HG03159 (cell line): ENCODE results near the gene CDC42SE2.
A peak's percentile ranks its signal among the peaks of the same experiment; 100 is the strongest.
"Not testable (repeated sequence)": the region's sequence is repeated elsewhere in the genome, so short reads cannot be mapped to it uniquely, and the experiment has no call there.

Experiments used
- ATAC-seq: cut with Tn5 transposase; IDR thresholded peaks from one replicate; pipeline ENCODE4 v1.9.1; 2021; ENCODE audit warnings: mild to moderate bottlenecking, moderate library complexity; ENCODE audit not compliant: unreplicated experiment

The CDC42SE2 gene

GRCh38 chr5:131316026-131316425 is 52.2 kb downstream of the CDC42SE2 start:
- no peak for ATAC-seq

GRCh38 chr5:131316822-131317221 is 53.0 kb downstream of the CDC42SE2 start:
- no peak for ATAC-seq

DNA sequence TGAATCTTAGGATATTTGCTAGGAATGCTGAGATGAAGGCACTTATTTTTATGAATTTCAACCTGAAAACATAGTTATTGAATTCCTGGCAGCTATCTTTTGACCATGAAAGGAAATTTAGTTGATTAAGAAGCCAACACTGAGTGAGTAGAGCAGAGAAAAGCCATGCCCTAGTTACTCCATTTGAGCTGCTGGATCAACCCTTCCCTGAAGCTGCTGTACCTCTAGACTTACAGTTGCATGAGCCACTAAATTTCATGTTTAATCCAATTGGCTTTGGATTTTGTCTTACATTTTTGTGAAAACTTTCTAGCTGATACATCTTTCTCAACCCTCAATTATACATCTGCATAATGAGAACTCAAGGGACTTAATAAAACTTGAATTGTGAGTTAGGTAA is 54.6 kb downstream of the CDC42SE2 start:
- no peak for ATAC-seq

- ATAC-seq = no peak
These were observed 57.2 kb downstream of the CDC42SE2 start for GRCh38 chr5:131321066-131321465.

DNA sequence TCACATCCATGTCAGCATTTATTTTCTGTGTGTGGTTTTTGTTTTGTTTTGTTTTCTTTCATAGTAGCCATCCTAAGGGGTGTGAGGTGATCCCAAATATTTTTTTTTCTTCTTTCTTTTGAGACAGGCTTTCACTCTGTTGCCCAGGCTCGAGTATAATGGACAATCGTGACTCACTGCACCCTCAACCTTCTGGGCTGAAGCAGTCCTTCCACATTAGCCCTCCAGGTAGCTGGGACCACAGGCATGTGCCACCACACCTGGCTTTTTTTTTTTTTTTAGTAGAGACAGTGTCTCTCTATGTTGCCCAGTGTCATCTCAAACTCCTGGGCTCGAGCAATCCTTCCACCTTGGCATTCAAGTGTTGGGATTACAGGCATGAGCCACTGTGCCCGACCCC is 59.1 kb downstream of the CDC42SE2 start:
- ATAC-seq = no peak

GRCh38 chr5:131323378-131323777 is 59.5 kb downstream of the CDC42SE2 start:
- ATAC-seq = no peak

DNA sequence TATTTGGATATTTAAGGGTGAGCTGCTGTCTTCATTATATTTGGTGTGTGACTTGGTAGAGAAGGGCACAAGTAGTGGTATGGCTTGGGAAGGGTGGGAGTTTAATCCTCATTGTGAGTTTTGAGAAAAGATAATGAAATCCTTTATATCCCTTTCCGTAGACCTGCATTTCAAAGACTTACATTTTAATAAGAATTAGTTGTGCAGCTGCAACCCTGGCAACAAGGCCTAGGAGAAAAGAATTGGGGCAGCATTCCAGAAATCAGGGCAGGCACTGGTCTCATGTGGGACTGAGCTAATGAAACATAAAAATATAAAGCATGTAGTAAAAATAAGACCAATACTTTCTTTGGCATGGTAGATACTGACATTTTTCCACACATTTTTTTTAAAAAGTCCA is 60.5 kb downstream of the CDC42SE2 start:
- ATAC-seq = no peak

DNA sequence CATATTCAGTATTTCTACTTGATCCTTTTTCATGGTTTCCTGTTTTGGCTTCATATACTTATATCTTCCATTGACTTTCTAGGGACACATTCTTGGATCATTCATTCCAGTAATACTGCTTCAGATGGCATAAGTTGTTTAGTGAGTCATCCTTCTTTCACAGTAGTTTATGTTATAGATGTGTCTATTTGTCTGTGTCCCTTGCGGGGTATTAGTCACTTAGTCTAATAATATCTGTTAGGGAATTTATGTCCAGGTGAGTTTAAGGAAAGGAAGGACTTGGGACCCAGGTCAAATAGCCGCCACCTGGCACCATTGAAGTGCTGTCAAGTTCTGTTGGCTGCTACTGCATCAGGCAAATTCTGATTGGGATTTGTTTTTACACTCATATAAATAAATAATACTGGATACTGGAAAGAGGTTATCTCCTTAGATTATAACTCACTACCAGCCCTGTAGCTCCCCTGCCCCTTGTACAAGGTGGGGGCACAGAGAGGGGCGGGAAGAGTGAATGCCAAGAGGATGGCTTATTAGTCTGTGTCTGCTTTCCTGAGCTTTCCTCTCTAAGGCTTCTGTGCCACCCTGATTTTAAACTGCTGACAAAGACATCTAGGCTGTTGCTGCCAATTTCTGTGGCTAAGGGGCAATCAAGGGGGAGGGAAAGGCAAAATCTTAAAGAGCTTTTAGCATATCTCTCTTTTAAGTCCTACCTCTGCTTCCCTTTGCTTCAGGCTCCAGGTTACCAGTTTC is 64.9 kb downstream of the CDC42SE2 start:
- no peak for ATAC-seq

DNA sequence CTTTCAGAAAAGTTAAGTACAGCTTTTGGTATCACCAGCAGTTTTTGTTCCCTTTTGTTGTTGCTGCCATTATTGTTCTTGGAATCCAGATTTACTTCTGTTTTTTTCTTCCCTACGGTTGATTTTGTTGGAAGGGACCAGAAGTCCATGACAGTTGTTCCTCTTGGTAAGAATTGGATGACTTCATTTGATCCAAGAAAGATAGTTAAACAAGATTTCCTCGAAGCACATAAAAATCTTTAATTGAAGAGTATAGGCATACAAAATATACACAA is 65.4 kb downstream of the CDC42SE2 start:
- no peak for ATAC-seq

DNA sequence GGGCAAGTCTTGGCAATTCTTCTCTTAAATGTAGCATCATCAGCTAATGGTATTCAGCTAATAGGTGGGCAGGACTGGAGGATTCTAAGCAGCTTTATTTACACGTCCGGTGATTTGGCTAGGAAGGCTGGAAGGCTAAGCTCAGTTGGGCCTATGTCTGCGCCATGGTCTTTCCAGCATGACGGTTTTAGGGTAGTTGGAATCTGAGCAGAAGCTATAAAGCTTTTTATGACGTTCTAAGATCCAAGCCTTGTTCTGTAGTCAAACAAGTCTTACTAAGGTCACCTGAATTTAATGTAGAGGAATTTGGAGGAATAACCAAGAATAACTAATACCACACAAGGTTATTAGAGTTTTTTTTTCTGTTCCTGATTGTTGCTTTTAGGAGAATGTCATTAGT is 66.2 kb downstream of the CDC42SE2 start:
- no peak for ATAC-seq

DNA sequence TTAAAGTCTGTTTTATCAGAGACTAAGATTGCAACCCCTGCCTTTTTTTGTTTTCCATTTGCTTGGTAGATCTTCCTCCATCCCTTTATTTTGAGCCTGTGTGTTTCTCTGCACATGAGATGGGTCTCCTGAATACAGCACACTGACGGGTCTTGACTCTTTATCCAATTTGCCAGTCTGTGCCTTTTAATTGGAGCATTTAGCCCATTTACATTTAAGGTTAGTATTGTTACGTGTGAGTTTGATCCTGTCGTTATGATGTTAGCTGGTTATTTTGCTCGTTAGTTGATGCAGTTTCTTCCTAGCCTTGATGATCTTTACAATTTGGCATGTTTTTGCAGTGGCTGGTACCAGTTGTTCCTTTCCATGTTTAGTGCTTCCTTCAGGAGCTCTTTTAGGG is 71.9 kb downstream of the CDC42SE2 start:
- ATAC-seq = not testable (repeated sequence)

GRCh38 chr5:131336801-131337200 is 72.9 kb downstream of the CDC42SE2 start:
- not testable (repeated sequence) for ATAC-seq

DNA sequence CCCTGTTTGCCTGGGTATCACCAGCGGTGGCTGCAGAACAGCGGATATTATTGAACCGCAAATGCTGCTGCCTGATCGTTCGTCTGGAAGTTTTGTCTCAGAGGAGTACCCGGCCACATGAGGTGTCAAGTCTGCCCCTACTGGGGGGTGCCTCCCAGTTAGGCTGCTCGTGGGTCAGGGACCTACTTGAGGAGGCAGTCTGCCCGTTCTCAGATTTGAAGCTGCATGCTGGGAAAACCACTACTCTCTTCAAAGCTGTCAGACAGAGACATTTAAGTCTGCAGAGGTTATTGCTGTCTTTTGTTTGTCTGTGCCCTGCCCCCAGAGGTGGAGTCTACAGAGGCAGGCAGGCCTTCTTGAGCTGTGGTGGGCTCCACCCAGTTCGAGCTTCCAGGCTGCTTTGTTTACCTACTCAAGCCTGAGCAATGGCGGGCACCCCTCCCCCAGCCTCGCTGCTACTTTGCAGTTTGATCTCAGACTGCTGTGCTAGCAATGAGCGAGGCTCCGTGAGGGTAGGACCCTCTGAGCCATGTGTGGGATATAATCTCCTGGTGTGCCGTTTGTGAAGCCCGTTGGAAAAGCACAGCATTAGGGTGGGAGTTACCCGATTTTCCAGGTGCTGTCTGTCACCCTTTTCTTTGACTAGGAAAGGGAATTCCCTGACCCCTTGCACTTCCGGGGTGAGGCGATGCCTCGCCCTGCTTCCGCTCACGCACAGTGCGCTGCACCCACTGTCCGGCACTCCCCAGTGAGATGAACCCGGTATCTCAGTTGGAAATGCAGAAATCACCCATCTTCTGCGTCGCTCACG is 73.6 kb downstream of the CDC42SE2 start:
- ATAC-seq = not testable (repeated sequence)

DNA sequence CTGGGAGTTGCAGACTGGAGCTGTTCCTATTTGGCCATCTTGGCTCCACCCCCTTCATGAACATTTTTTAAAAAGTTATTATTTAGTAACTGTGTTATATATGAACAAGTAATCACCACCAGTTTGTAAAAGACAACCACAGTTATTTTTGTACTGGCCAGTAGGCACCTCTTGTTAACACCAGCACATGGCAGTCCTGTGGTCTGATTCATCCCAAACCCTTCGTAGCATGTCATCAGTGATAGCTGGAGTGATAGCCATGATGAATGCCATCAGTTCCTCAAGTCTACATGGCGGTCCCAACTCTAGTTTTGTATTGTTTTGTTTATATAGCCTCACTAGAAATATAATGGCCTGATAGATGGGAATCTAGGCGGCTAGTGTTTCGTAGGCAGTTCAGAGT is 74.2 kb downstream of the CDC42SE2 start:
- no peak for ATAC-seq

DNA sequence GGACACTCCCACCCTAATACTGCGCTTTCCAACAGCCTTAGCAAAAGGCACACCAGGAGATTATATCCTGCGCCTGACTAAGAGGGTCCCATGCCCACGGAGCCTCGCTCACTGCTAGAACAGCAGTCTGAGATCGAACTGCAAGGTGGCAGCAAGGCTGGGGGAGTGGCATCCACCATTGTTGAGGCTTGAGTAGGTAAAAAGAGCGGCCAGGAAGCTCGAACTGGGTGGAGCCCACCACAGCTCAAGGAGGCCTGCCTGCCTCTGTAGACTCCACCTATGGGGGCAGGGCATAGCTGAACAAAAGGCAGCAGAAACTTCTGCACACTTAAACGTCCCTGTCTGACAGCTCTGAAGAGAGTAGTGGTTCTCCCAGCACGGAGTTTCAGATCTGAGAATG is 80.4 kb downstream of the CDC42SE2 start:
- ATAC-seq = not testable (repeated sequence)

DNA sequence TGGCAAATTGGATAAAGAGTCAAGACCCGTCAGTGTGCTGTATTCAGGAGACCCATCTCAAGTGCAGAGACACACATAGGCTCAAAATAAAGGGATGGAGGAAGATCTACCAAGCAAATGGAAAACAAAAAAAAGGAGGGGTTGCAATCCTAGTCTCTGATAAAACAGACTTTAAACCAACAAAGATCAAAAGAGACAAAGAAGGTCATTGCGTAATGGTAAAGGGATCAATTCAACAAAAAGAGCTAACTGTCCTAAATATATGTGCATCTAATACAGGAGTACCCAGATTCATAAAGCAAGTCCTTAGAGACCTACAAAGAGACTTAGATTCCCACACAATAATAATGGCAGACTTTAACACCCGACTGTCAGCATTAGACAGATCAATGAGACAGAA is 82.4 kb downstream of the CDC42SE2 start:
- not testable (repeated sequence) for ATAC-seq

DNA sequence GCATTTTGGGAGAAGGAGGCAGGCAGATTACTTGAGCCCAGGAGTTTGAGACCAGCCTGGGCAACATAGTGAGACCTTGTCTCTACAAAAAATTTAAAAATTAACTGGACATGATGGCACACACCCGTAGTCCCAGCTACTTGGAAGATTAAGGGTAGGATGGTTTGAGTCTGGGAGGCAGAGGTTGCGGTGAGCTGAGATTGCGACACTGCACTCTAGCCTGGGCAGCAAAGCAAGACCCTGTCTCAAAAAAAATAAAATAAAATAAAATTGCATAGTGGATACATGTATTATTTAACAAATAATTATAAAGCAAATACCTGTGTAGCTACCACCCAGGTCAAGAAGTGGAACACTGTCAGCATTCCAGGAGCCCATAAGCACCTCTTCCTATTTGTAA is 90.1 kb downstream of the CDC42SE2 start:
- no peak for ATAC-seq

DNA sequence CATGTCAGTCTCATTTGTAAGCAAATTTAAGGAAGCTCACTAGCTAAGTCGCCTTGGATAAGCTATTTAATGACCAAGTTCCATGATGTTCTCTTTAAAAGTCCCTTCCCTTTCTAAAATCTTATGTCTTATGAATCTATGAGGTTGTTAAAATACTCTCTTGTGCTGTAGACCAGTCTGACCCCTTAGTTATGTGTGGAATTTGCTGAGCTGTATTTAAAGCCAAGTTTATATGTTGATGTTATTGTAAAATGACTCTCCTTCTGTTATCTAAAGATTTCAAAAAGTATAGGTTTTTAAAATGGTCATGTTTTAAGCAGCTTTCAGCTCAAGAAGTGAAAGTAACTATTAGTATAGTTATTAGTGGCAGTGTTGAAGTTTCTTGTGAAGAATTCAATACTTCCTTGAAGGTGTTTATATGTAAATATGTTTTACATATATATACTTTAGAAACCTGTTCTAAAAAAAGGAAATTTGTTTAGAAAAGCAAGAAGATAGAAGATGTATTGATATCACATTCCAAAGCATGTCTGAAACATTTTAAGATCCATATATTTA is 92.2 kb downstream of the CDC42SE2 start:
- ATAC-seq = peak; percentile 39

DNA sequence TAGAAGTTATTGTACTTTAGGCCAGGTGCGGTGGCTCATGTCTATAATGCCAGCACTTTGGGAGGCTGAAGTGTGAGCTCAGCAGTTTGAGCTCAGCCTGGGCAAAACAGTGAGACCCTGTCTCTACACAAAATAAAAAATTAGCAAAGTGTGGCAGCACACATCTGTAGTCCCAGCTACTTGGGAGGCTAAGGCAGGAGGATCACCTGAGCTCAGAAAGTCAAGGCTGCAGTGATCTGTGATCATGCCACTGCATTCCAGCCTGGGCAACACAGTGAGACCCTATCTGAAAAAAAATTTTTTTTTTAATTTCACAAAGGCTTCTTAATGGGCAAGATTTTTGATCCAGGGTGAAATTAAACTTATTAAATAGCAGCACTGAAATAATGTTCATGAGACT is 92.8 kb downstream of the CDC42SE2 start:
- ATAC-seq = no peak

- ATAC-seq = peak; percentile 55
These were observed 94.1 kb downstream of the CDC42SE2 start for GRCh38 chr5:131357739-131358561.

DNA sequence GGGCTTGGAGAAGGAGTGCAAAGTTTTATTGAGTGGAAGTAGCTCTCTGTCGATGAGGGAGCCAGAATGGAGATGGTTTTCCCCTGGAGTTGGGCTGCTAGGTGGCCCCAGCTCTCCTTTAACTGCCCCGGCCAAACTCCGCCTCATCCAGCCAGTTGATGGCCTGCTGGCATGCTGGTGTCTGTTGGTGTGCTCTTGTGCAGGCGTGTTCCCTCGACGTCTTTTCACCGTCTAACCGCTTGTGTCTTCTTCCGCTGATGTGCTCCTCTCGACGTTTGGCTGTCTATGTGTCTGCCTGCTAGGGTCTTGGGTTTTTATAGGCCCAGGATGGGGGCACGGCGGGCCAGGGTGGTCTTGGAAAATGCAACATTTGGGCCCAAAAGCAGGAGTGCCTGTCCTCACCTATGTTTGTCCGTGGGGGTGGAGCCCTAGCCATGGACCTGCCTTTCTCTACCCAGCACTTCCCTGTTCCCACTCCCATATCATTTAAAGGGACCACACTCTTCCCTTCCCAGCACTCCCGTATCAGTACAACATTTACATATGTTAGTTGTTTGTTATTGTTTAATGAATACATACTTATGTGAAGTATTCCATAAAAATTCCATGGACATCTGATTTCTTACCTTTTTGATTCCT is 97.9 kb downstream of the CDC42SE2 start:
- no peak for ATAC-seq
